Uterus (tissue), 2 donors: ENCODE data around the gene SMIM41.

ENCODE experiments used
- POLR2A ChIP-seq, 2 donors: fragments of 450-650 bp; IDR thresholded peaks; one replicate each; pipeline ENCODE4 v1.6.1; 2016; ENCODE audit warnings: antibody characterized with exemption in 2 of 2, mild to moderate bottlenecking in 1 of 2, moderate library complexity in 1 of 2
- TF ChIP-seq, protein P1 (sequence below), 4 experiments: fragments of 200-600 bp in 2 of 4; fragments of 450-650 bp in 2 of 4; sonication (generic) in 2 of 4; IDR thresholded peaks; one replicate each; pipeline ENCODE4 v1.5.1; 2016 to 2019; ENCODE audit warnings: antibody characterized with exemption in 4 of 4, mild to moderate bottlenecking in 2 of 4, moderate library complexity in 1 of 4

DNA sequence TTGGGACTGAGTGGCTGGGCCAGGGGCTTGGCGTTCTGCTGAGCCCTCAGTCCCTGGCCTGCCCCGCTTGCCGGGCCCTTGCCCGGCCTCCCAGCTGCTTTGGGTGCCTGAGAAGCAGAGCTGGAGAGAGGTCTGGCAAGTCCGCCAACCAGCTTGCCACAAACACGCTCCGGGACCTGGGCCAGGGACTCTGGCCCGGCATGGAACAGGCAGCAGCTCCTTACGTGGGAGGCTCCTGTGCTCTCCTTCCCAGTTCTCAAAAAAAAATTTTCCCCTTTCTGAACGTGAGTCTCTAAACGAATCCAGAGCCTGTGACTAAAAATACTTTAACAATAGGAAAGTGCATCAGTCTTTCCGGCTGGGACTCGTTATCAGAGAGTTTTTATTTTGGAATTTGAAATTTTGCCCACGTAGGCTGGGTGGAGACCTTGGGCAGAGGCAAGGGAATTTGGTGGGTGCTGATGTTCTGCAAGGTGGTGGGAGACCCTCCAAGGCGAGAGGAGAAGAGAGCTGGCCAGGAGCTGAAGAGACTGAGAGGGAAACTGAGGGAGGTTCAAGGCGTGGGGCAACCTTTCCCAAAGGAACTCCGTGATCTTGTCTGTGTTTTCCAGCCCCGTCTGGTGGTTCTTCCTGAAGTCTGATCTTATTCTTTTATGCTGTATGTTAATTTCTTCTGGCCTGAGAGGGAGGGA, 35.1 kb upstream of the SMIM41 start:
- TF ChIP-seq, protein P1, sequence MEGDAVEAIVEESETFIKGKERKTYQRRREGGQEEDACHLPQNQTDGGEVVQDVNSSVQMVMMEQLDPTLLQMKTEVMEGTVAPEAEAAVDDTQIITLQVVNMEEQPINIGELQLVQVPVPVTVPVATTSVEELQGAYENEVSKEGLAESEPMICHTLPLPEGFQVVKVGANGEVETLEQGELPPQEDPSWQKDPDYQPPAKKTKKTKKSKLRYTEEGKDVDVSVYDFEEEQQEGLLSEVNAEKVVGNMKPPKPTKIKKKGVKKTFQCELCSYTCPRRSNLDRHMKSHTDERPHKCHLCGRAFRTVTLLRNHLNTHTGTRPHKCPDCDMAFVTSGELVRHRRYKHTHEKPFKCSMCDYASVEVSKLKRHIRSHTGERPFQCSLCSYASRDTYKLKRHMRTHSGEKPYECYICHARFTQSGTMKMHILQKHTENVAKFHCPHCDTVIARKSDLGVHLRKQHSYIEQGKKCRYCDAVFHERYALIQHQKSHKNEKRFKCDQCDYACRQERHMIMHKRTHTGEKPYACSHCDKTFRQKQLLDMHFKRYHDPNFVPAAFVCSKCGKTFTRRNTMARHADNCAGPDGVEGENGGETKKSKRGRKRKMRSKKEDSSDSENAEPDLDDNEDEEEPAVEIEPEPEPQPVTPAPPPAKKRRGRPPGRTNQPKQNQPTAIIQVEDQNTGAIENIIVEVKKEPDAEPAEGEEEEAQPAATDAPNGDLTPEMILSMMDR (IDR thresholded peaks at IDR 0.05): peak in 1 of 4 experiments; percentile 9
- TF ChIP-seq POLR2A (IDR thresholded peaks at IDR 0.05): peak; percentile 47 to 61
